Activated CD8-positive, alpha-beta memory T cell treated with anti-CD3 and anti-CD28 coated beads for 1 hour (primary cell): Measurements from ENCODE around the gene VWA8.
A peak's percentile ranks its signal among the peaks of the same experiment; 100 is the strongest.

Source experiments
- DNase-seq, 2 donors: peaks; one replicate each; pipeline ENCODE4 v3.0.0-alpha.2; 2020; ENCODE audit warnings: low read depth in 1 of 2; ENCODE audit errors: extremely low read depth in 1 of 2

Gene VWA8

DNA sequence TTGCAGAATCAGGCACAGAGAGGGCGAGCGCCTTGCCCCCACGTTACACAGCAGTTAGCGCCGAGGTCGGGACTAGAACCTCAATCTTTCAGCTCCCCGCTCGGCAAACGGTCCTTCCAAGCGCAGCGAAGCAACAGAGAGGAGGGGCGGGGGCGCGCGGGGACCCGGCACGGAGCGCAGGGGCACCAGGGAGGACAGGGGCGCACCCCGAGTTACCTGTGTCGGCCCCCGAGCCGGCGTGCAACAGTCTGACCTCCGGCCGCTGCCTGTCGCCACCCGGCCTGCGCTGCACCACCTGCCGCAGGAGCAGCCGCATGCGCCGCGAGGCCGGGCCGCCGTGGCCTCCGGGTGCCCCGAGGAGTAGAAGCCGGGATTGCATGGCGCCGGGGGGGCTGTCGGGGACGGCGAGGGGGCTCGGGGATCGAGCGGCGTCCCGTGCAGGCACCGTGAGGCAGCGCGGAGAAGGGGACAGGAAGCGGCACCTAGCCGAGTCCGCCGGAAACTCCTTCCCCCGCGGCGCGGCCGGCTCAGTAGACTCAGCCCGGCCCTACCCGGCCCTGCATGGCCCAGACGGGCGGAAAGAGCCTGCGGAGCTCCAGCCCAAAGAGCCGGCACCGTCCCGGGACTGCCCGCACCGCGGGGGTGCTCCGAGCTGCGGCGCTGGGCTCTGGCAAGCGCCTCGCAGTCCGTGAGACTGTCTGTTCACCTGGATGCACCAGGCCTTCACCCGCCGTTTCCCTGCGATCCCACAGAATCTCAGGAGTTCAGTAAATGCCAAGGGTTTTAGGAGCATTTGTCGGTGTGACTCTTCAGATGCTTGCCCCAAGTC, at the start of gene VWA8:
Gene VWA8 (minus strand): TSS at position 473 of the 829 bp plus-strand sequence. CDS start 94 bp downstream, at position 379.
- DNase-seq: peak; percentile 62 to 74

DNA sequence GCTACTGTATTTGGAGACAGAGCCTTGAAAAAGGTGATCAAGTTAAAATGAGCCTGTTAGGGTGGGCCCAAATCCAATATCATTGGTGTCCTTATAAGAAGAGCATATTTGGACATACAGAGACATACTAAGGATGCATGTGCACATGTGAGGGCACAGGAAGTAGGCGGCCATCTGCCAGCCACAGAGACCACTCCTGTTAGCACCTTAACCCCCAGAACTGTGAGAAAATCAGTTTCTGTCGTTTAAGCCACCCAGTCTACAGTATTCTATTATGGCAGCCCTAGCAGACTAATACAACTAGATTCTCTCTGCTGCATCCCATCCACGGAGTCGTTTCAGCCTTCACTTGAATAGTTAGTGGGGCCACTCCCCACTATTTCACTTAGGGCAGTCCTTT, 48.1 kb upstream of the VWA8 start:
- DNase-seq: no peak

DNA sequence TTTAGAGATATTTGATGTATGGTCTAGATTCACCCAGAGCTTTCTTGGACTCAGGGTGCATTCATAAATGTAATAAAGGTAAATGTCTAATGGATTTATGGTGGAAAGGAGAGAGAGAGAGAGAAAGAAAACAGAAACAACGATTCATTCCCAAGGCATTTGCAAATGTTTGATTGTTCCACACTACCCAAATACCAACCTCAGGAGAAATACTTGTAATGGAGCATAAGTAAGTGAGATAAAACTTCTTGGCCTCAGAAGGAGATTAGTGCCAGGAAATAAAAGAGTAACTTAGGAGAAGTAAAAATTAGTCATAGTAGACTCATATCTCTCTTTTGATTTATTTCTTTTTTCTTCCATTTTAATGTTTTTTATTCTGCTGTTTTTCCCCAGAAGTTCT, 46.9 kb upstream of the VWA8 start:
- no peak for DNase-seq

DNA sequence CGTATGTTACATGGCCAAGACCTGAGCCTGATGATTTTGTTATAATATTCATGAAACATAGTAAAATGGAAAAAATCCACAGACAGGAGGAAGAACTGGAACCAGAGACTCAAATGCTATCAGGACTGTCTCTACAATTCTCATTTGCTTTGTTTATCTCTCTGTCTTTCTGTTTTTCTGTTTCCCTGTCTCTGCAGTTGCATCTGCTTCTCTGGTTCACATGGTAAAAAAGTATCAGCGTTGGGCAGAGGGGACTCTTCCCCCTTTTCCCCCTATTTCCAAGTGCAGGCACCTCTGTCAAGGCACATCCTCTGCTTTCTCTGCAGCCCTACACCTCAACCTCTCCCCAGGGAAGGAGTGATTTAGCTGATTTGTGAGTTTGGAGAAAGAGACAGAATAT, 41.2 kb upstream of the VWA8 start:
- DNase-seq: no peak

DNA sequence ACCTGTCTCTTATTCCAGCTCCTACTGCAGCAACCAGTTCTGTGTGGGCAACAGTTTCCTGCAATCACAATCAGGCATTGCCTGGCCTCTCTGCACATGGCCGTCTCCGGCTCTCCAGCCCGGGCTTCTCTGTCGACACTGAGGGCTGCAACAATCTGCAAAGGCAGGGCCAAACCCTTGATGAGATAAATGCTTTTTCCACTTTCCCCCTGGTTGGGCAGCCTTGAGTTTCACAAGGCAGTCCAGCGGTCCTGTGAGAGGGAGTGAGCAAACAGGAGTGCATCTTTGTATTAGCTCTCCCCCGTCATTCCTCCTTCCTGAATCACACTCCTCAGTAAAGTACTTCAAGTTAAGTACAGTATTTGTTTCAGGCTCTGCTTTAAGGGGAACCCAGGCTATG, 40.7 kb upstream of the VWA8 start:
- no peak for DNase-seq

DNA sequence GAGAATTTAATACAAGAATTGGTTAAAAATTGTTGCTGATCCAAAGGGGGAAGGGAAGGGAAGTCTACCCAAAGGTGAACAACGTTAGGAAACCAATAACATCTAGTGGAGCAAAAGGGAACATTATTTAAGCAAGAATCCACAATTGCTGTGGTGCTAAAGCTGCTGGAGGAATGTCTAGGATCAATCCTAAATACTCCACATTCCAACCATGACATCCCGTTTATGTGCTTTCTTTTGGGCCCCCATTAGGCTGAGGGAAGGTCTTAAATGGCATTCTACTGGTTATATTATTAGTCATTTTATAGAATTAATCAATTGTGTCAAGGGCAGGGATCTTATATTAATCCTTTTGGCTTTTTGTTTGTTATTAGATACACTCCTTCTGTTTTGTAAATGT, 39.9 kb upstream of the VWA8 start:
- DNase-seq: no peak

DNA sequence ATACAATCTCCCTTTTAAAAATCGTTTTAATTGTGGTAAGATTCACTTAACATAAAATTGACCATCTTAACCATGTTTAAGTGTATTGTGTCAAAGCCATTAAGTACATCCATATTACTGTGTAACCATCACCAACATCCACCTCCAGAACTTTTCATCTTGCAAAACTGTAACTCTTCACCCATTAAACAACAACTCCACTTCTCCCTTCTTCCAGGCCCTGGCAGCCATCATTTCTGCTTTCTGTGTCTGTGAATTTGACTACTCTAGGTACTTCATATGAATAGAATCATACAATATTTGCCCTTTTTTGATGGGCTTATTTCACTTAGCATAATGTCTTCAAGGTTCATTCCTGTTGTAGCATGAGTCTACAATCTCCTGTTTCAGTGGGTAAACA, 36.5 kb upstream of the VWA8 start:
- DNase-seq: no peak

DNA sequence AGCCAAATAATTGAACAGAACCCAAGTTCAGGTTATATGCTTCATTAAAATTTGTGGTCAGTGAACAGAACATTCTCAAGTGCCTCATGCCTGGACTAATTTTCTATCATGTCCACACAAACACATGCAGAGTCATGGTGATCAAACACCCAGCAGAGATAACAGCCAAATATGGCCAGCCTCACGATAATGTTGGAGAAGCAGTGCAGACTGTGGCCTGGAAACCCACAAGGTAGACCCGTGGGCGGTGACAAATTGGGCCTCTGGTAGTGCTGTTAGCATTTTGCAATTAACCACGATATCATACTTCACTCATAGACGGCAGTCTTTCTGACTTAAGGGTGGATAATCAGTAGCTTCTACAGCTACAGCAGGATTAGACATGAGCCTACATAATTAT, 35.0 kb upstream of the VWA8 start:
- no peak for DNase-seq

DNA sequence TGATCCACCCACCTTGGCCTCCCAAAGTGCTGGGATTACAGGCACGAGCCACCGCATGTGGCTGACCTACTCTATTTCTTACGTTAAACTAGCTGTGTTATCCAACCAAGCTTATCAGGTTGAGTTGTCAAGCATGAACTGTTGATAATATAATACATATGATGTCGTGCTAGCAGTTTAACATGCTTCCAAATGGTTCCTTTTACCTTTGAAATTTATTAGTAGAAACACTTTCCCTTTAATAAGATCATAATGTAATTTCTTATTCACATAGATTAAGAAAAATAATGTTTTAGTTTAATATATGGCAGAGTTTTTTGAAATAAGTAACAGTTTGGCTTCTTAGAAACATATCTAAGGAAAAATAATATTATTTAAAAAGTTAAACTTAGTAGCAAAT, 34.4 kb upstream of the VWA8 start:
- no peak for DNase-seq

DNA sequence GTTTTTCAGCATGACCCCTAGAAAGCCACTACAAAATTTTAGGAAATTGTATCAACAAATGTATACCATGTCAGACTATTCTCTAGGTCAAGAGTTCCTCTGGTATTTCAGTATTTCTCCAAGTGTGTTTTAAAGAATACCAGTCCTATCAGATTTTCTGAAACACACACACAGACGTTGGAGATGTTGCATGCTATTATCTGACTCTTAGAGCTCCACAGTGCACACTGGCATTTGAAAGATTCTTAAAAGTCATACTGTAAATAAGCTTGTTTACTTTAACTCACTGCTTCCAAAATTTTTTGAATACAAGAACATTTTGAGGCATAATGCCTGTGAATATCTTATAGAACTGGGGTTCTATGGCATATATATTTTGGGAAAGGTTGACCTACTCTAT, 33.8 kb upstream of the VWA8 start:
- DNase-seq: no peak

DNA sequence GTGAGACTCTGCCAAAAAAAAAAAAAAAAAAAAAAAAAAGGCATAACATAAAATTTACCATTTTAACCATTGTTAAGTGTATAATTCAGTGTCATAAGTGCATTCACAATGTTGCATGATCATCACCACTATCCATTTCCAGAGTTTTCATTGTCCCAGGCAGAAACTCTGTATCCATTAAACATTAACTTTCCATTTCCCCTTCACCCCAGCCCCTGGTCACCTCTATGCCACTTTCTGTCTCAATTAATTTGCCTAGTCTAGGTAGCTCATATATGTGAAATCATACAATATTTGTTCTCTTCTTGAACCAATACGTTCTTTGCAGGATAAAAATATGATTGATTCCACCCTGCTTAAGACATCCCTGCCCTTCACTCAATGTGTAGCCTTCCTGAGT, 31.0 kb upstream of the VWA8 start:
- no peak for DNase-seq

DNA sequence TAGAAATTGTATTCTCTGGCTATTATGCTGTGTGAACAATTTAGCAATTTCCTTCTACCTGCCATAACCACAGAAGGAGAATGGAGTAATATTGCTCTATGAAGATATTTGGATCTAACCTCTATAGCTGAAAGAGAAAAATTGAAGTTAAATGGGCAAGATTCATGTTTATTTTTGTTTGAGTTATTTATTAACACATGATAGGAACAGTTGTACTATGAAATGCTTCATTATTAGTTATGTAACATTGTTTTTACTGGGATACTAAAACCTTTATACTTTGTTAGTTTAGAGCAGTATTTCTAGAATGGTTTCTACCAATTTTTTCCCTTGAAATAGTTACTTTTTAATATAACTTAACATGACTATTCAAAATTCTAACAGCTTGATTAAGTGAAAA, 27.3 kb upstream of the VWA8 start:
- no peak for DNase-seq

DNA sequence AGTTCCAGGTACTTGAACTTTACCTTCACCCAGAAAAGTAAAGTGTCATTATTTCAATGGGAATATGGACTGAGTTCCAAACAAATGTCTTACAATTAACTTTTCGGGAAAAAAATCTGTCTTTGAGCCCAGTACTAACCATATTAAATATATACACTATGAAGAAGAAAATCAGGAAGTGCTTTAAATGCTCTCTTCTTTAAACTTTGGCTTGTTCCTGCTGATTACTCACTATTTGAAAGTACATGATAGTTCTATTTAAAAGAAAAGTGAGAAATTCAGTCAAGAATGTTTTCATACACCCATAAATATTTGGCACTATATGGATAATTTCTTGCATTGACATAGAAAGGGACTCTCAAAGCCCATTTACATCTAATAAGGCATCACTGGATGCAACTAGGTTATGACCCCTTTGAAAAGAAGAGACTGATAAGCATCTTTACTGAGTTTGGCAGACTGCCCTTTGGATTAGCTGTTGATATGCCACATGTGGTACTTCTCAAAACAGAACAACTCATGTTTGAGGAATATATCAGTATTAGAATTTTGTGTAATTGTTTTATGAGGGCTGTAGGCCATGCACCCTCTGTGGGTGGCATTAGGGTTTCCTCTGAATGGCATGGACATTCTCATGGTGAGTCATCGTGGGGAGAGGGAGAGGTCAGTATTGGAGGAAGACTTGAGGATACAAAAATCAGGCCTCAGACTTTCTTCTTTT, 25.0 kb upstream of the VWA8 start:
- DNase-seq: no peak

DNA sequence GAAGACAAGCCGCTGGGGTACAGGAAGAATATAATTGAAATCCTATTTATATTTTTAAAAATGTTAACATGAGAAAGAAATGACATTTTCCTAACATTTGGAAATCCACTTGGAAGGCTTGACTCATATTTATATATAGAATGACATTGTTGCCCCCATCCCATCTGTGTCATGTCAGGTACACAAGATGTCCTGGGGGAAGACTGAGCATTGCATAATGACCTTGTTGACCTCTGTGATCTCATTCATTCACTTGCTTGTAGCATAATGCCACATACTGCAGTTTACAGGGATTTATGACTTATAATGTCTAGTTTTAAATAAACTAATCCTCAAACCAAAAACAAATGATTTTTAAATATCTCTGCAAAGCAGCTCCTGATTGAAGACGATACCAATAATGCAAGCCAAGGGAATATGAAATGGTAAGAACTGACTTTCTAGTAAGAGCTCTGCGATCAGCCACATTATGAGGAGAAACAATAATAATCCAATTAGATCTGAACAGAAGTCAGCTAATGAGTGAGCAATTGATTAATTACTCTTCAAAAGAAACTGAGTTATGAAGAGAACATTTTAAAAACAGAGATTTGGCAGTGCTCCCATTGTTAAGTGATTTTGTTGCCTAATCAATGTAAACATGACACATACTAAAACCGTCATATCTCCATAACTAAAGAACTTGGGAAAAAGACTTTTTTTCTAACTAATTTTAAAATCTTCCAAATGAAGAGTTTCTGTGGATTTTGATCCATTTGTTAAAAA, 21.2 kb upstream of the VWA8 start:
- no peak for DNase-seq

DNA sequence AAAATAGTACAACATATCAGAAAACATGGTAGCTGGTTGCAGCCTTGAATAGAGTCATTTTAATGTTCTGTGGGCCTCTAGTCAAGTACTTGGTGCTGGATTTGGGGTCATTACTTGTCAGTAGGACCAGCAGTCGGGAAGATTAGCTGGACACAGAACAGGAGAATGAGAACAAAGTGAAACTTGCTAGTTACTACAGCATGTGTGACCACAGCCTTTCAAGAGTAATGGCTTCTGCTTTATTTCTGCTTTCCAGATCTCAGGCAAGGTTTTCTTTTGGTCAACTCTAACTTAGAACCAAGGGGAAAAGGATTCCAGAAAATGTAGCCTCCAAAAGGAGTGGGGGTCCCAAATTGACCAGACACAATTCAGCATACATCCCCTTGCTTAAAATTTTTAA, 17.1 kb upstream of the VWA8 start:
- no peak for DNase-seq

DNA sequence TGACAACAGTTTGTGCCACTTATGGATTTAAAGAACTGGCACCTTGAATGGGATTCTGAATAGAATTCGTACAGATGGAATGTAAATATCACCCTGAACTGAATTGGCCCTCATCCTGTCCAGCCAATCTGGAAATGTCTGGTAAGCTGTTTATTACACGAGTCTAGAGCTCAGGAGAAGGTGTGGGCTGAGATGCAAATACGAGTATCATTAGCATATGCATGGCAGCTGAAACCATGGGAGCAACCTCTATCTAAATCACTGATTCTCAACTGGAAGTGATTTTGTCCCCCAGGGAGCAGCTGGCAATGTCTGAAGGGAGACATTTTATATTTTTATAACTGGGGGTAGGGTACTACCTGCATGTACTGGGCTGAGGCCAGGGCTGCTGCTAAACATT, 15.6 kb upstream of the VWA8 start:
- DNase-seq: no peak

DNA sequence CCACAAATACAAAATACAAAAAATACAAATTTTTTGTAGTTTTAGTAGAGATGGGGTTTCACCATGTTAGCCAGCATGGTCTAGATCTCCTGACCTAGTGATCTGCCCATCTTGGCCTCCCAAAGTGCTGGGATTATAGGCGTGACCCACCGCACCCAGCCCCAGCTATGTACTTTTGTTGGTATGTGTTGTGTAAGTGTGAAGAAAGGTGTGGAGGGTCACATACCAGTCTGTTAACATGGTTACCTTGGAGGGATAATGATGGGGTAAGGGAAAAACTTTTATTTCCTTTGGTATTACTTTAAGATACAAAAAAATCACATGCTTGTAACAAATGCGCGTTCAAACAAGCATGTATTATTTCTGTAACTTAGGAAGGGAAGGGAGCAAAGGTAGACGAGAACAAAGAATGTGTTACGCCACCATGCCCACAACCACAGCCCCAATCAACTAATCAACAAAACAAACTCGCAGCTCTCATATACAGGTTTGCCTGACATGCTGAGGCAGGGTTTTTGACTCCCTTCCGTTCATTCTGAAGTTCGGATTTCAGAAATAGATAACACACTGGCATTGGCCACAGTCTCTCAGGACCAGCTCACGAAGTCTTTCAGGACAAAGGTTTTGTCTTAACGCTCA, 13.5 kb upstream of the VWA8 start:
- no peak for DNase-seq

DNA sequence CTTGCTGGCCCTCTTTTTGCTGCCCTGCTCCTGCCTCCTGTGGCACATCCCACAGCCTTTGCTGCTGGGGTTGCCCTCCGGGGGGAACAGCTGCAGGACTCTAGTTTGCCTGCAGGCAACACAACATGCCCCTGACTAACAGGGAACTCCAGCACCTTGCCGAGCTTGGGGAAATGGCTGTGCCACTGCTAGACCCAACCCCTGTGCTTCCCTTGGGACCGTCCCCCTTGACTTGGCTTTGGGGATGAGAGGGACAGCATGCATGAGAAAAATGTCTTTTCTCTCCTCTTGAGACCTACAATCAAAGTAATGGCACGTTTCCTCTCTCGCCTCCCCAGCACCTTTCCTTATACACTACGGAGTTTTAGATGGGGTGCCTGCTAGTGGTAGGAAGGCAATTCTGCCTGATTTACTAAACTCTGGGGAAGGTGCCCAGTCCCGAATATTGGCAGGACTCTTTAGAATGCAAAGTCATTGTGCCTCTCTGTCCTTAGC, 12.4 kb upstream of the VWA8 start:
- DNase-seq: no peak

DNA sequence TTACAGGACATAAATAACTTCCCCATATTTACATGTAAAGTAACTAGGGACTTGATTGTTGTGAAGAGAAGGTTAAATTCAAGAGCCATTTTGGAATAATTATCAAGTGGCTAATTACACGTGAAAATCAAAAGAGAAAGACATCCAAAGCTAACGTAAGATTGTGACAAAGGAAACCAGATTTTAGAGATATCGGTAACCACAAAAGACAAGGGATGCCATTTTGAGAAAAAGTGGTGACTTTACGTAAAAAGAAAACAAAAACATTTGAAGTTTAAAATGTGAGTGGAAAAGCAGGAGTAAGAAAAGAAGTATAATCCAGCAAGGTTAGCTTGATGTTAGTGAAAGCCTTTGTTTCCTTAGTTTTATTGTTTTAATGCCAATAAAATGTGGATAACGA, 10.9 kb upstream of the VWA8 start:
- no peak for DNase-seq

DNA sequence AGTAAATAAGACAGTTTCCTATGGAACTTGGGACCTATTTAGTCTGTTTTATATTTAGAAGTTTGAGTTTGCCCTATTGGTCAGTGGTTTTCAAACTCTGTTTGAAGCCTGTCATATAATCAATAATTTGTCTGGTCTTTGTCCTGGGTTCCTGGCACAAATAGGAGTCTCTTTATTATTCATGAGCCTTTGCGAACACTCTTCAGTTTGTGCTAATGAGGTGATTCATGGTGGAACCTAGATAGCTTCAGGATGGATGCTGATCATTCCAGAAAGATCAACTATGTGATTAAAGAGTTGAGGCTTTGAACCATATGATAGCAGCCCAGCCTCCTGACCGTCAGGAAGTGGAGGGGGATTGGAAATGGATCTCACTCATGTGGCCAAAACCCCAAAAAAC, 10.0 kb upstream of the VWA8 start:
- no peak for DNase-seq

DNA sequence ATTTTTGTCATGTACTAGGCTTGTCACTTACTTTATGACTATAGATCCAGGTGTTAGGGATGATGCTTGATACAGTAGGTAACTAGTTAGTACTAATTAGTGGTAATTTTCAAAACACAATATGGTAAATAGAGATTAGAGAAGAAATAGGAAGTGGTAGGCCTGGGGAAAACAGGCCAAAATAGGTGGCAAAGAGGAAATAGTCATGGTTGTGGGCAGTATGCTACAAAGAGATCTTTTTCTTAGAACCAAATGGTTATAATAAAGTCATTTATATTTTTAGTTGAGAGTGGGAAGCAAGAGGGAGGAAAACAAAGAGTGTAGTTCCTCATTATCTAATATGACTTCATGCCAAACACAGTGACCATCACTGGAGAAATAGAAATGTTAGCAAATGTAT, 9.1 kb upstream of the VWA8 start:
- no peak for DNase-seq
